GM23338 (cell line): ENCODE results near the gene SHB. TPM values are rescaled to one million over a fixed set of nuclear protein-coding genes. Genes with fewer than 3 reads are reported as not detected.

Source experiments
- ATAC-seq: fragments of 200-7000 bp; cut with Tn5 transposase; 3 replicates; pipeline ENCODE4 v1.9.1; 2020
- DNase-seq: peaks from one replicate; pipeline ENCODE4 v3.0.0-alpha.2; 2015; ENCODE audit warnings: low spot score
- H2AFZ ChIP-seq: fragments of 200-600 bp; sonication (generic); 2 replicates; pipeline ENCODE4 v1.8.0; 2016; ENCODE audit warnings: antibody characterized with exemption, mild to moderate bottlenecking, moderate library complexity
- H3F3A ChIP-seq: fragments of 200-600 bp; sonication (generic); replicated peaks from 2 replicates; pipeline ENCODE4 v1.8.0; 2017; ENCODE audit warnings: antibody characterized with exemption, mixed run types, low read depth
- H3K27ac ChIP-seq: fragments of 200-600 bp; sonication (generic); 2 replicates; pipeline ENCODE4 v1.6.1; 2016; ENCODE audit warnings: low read depth
- H3K27me3 ChIP-seq: fragments of 200-600 bp; sonication (generic); 2 replicates; pipeline ENCODE4 v1.8.0; 2016; ENCODE audit warnings: mild to moderate bottlenecking, mixed run types, moderate library complexity; ENCODE audit not compliant: insufficient read depth
- H3K36me3 ChIP-seq: fragments of 200-600 bp; sonication (generic); 2 replicates; pipeline ENCODE4 v1.8.0; 2016; ENCODE audit warnings: mild to moderate bottlenecking; ENCODE audit not compliant: insufficient read depth
- H3K4me1 ChIP-seq: fragments of 200-600 bp; sonication (generic); 2 replicates; pipeline ENCODE4 v1.8.0; 2016; ENCODE audit warnings: mild to moderate bottlenecking, moderate library complexity; ENCODE audit not compliant: insufficient read depth
- H3K4me2 ChIP-seq: fragments of 200-600 bp; sonication (generic); 2 replicates; pipeline ENCODE4 v1.7.1; 2017; ENCODE audit warnings: mixed run types
- H3K4me3 ChIP-seq: fragments of 200-600 bp; sonication (generic); 2 replicates; pipeline ENCODE4 v1.6.1; 2016; ENCODE audit warnings: mixed run types
- H3K79me2 ChIP-seq: fragments of 200-600 bp; sonication (generic); replicated peaks from 2 replicates; pipeline ENCODE4 v1.8.0; 2017; ENCODE audit warnings: mild to moderate bottlenecking; ENCODE audit not compliant: insufficient read depth
- H3K9me2 ChIP-seq: fragments of 200-600 bp; sonication (generic); 2 replicates; pipeline ENCODE4 v1.8.0; 2017; ENCODE audit not compliant: insufficient read depth
- H4K20me1 ChIP-seq: fragments of 200-600 bp; sonication (generic); replicated peaks from 2 replicates; pipeline ENCODE4 v1.8.0; 2017; ENCODE audit warnings: mild to moderate bottlenecking; ENCODE audit not compliant: insufficient read depth
- H3K27ac Mint-ChIP-seq: 2 replicates; pipeline ENCODE4 v1.8.0; 2020; ENCODE audit warnings: inconsistent platforms, mild to moderate bottlenecking, moderate library complexity, mixed read lengths
- H3K27me3 Mint-ChIP-seq: 3 replicates; pipeline ENCODE4 v1.8.0; 2022; ENCODE audit warnings: low read depth, mild to moderate bottlenecking, moderate library complexity, mixed read lengths, inconsistent platforms; ENCODE audit not compliant: insufficient read depth, poor library complexity
- H3K36me3 Mint-ChIP-seq: 3 replicates; pipeline ENCODE4 v1.8.0; 2021; ENCODE audit warnings: low read depth, mild to moderate bottlenecking, inconsistent platforms, moderate library complexity, mixed read lengths
- H3K4me1 Mint-ChIP-seq: 3 replicates; pipeline ENCODE4 v1.8.0; 2020; ENCODE audit warnings: mild to moderate bottlenecking, inconsistent platforms, mixed read lengths
- H3K4me3 Mint-ChIP-seq: 3 replicates; pipeline ENCODE4 v1.8.0; 2021; ENCODE audit warnings: moderate library complexity, mild to moderate bottlenecking, inconsistent platforms, mixed read lengths
- H3K9me3 Mint-ChIP-seq: 3 replicates; pipeline ENCODE4 v1.8.0; 2020; ENCODE audit warnings: moderate library complexity, mild to moderate bottlenecking, inconsistent platforms, mixed read lengths
- CREB1 ChIP-seq: fragments of 250-450 bp; sonication (Bioruptor Pico); IDR thresholded peaks from 2 replicates; pipeline ENCODE4 v1.5.0; 2020; ENCODE audit warnings: low read depth, mild to moderate bottlenecking, moderate library complexity
- EZH2 ChIP-seq: fragments of 200-600 bp; sonication (generic); IDR thresholded peaks from one replicate; pipeline ENCODE4 v1.8.0; 2017; ENCODE audit warnings: antibody characterized with exemption, mild to moderate bottlenecking, low read depth; ENCODE audit not compliant: unreplicated experiment
- EZH2phosphoT487 ChIP-seq: fragments of 200-600 bp; sonication (generic); IDR thresholded peaks from one replicate; pipeline ENCODE4 v1.8.1; 2018; ENCODE audit warnings: antibody characterized with exemption; ENCODE audit not compliant: unreplicated experiment
- JUNB ChIP-seq: IDR thresholded peaks from one replicate; pipeline ENCODE4 v1.6.1; 2016; ENCODE audit warnings: antibody characterized with exemption; ENCODE audit not compliant: unreplicated experiment
- POLR2AphosphoS5 ChIP-seq: IDR thresholded peaks from 2 replicates; pipeline ENCODE4 v1.6.1; 2016; ENCODE audit warnings: antibody characterized with exemption, low read depth
- STAT1 ChIP-seq: IDR thresholded peaks from one replicate; pipeline ENCODE4 v1.6.1; 2016; ENCODE audit warnings: antibody characterized with exemption; ENCODE audit not compliant: unreplicated experiment
- ZNF114 ChIP-seq: fragments of 250-450 bp; sonication (Bioruptor Pico); IDR thresholded peaks from 2 replicates; pipeline ENCODE4 v1.5.0; 2020; ENCODE audit warnings: mild to moderate bottlenecking, moderate library complexity
- ZNF331 ChIP-seq: fragments of 250-450 bp; sonication (Bioruptor Pico); IDR thresholded peaks from 2 replicates; pipeline ENCODE4 v1.5.0; 2020; ENCODE audit warnings: low read depth, mild to moderate bottlenecking, moderate library complexity
- polyA plus RNA-seq: library from polyadenylated mRNA; unstranded; fragments of >200 nt; fragmentation: Nextera tagmentation; extraction: Ambion mirVana; gene quantifications from 2 replicates; pipeline ENCODE4 v1.2.1, GENCODE V29; 2016
- total RNA-seq: library from RNA; depleted of rRNA; stranded (reverse); fragments of >200 nt; shearing (Covaris generic); gene quantifications from 2 replicates; pipeline ENCODE4 v1.2.3, GENCODE V29; 2014
- TF ChIP-seq, protein P1 (sequence below): fragments of 250-450 bp; sonication (Bioruptor Pico); IDR thresholded peaks from 2 replicates; pipeline ENCODE4 v1.5.0; 2020; ENCODE audit warnings: mild to moderate bottlenecking, moderate library complexity
- TF ChIP-seq, protein P2 (sequence below): IDR thresholded peaks from 2 replicates; pipeline ENCODE4 v1.6.1; 2016; ENCODE audit warnings: antibody characterized with exemption
- TF ChIP-seq, protein P3 (sequence below): IDR thresholded peaks from one replicate; pipeline ENCODE4 v1.6.1; 2018; ENCODE audit warnings: antibody characterized with exemption; ENCODE audit not compliant: unreplicated experiment

SHB gene
- total and polyA plus RNA-seq, 2 experiments from 2014 or later, result 1.5 to 14.0 TPM

DNA sequence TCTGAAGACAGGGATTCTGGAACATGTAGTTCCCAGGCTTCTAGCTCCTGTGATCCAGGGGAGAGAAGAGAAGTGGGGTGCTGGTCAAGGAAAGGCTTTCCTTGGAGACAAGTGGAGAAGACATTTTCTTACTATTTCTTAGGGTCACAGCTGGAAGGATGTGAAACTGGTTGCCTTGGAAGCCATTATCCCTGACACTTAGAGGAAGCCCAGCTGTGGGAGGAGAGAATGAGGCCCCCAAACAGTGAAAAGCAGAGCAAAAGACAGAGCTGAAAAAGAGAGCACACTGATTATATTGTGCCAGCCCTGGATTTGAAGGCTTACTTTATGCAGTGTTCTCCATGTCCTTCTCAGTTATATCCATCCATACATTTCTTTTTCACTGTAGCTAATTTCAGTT, 17.5 kb upstream of the SHB start (continued):
- TF ChIP-seq, protein P1, sequence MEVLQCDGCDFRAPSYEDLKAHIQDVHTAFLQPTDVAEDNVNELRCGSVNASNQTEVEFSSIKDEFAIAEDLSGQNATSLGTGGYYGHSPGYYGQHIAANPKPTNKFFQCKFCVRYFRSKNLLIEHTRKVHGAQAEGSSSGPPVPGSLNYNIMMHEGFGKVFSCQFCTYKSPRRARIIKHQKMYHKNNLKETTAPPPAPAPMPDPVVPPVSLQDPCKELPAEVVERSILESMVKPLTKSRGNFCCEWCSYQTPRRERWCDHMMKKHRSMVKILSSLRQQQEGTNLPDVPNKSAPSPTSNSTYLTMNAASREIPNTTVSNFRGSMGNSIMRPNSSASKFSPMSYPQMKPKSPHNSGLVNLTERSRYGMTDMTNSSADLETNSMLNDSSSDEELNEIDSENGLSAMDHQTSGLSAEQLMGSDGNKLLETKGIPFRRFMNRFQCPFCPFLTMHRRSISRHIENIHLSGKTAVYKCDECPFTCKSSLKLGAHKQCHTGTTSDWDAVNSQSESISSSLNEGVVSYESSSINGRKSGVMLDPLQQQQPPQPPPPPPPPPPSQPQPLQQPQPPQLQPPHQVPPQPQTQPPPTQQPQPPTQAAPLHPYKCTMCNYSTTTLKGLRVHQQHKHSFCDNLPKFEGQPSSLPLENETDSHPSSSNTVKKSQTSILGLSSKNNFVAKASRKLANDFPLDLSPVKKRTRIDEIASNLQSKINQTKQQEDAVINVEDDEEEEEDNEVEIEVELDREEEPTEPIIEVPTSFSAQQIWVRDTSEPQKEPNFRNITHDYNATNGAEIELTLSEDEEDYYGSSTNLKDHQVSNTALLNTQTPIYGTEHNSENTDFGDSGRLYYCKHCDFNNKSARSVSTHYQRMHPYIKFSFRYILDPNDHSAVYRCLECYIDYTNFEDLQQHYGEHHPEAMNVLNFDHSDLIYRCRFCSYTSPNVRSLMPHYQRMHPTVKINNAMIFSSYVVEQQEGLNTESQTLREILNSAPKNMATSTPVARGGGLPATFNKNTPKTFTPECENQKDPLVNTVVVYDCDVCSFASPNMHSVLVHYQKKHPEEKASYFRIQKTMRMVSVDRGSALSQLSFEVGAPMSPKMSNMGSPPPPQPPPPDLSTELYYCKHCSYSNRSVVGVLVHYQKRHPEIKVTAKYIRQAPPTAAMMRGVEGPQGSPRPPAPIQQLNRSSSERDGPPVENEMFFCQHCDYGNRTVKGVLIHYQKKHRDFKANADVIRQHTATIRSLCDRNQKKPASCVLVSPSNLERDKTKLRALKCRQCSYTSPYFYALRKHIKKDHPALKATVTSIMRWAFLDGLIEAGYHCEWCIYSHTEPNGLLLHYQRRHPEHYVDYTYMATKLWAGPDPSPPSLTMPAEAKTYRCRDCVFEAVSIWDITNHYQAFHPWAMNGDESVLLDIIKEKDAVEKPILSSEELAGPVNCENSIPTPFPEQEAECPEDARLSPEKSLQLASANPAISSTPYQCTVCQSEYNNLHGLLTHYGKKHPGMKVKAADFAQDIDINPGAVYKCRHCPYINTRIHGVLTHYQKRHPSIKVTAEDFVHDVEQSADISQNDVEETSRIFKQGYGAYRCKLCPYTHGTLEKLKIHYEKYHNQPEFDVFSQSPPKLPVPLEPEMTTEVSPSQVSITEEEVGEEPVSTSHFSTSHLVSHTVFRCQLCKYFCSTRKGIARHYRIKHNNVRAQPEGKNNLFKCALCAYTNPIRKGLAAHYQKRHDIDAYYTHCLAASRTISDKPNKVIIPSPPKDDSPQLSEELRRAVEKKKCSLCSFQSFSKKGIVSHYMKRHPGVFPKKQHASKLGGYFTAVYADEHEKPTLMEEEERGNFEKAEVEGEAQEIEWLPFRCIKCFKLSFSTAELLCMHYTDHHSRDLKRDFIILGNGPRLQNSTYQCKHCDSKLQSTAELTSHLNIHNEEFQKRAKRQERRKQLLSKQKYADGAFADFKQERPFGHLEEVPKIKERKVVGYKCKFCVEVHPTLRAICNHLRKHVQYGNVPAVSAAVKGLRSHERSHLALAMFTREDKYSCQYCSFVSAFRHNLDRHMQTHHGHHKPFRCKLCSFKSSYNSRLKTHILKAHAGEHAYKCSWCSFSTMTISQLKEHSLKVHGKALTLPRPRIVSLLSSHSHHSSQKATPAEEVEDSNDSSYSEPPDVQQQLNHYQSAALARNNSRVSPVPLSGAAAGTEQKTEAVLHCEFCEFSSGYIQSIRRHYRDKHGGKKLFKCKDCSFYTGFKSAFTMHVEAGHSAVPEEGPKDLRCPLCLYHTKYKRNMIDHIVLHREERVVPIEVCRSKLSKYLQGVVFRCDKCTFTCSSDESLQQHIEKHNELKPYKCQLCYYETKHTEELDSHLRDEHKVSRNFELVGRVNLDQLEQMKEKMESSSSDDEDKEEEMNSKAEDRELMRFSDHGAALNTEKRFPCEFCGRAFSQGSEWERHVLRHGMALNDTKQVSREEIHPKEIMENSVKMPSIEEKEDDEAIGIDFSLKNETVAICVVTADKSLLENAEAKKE (CRISPR knock-in tag), result no peak
- no peak for TF ChIP-seq POLR2AphosphoS5
- no peak for TF ChIP-seq CREB1 (CRISPR knock-in tag)

DNA sequence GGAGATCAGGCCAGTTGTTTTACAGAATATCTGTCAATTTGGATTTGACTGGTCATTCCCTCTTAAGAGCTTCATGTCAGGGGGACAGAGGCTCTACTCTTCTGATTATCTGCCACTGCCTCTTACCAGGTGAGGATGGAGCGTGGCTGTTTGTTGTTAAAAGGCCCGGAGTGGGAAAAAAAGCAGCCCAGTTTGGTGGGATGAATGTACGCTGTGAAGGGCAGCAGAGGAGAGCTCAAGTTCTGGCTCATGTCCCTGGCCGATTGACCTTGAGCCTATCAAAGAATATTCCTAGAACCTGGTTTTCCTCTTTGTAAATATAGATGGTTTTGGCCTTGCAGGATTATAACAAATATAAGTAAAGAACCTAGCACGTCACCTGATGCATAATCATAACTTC, 16.3 kb upstream of the SHB start:
- Histone ChIP-seq H3K27ac (no peak overlapping the region), H3F3A (no peaks in the 10 kb centered on the region), H3K79me2 (no peaks in the 10 kb centered on the region), H3K4me3 (no peak overlapping the region), H3K36me3 (no peaks in the 10 kb centered on the region), H3K27me3 (no peaks in the 10 kb centered on the region), H4K20me1 (no peaks in the 10 kb centered on the region), H2AFZ (no peak overlapping the region), H3K9me2 (no peaks in the 10 kb centered on the region), H3K4me2 (no peak overlapping the region), H3K4me1 (peaks cover 8% of the 10 kb centered on the region; the same call in 1 of the 2 replicates)
- Mint-ChIP-seq H3K27me3 (peaks cover 9% of the 10 kb centered on the region), H3K4me1 (peaks cover 25% of the 10 kb centered on the region), H3K4me3 (no peak overlapping the region), H3K27ac (no peak overlapping the region), H3K9me3 (no peaks in the 10 kb centered on the region), H3K36me3 (no peaks in the 10 kb centered on the region)
- no peak for ATAC-seq
- DNase-seq, result no peak
- TF ChIP-seq ZNF114, result no peak
- TF ChIP-seq POLR2AphosphoS5, result no peak
- TF ChIP-seq, protein P2, sequence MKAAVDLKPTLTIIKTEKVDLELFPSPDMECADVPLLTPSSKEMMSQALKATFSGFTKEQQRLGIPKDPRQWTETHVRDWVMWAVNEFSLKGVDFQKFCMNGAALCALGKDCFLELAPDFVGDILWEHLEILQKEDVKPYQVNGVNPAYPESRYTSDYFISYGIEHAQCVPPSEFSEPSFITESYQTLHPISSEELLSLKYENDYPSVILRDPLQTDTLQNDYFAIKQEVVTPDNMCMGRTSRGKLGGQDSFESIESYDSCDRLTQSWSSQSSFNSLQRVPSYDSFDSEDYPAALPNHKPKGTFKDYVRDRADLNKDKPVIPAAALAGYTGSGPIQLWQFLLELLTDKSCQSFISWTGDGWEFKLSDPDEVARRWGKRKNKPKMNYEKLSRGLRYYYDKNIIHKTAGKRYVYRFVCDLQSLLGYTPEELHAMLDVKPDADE, result no peak
- TF ChIP-seq STAT1, result no peak
- TF ChIP-seq EZH2, result no peak
- TF ChIP-seq EZH2phosphoT487, result no peak
- TF ChIP-seq, protein P3, sequence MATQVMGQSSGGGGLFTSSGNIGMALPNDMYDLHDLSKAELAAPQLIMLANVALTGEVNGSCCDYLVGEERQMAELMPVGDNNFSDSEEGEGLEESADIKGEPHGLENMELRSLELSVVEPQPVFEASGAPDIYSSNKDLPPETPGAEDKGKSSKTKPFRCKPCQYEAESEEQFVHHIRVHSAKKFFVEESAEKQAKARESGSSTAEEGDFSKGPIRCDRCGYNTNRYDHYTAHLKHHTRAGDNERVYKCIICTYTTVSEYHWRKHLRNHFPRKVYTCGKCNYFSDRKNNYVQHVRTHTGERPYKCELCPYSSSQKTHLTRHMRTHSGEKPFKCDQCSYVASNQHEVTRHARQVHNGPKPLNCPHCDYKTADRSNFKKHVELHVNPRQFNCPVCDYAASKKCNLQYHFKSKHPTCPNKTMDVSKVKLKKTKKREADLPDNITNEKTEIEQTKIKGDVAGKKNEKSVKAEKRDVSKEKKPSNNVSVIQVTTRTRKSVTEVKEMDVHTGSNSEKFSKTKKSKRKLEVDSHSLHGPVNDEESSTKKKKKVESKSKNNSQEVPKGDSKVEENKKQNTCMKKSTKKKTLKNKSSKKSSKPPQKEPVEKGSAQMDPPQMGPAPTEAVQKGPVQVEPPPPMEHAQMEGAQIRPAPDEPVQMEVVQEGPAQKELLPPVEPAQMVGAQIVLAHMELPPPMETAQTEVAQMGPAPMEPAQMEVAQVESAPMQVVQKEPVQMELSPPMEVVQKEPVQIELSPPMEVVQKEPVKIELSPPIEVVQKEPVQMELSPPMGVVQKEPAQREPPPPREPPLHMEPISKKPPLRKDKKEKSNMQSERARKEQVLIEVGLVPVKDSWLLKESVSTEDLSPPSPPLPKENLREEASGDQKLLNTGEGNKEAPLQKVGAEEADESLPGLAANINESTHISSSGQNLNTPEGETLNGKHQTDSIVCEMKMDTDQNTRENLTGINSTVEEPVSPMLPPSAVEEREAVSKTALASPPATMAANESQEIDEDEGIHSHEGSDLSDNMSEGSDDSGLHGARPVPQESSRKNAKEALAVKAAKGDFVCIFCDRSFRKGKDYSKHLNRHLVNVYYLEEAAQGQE, result no peak
- TF ChIP-seq JUNB, result no peak
- TF ChIP-seq ZNF331 (CRISPR knock-in tag), result no peak
